OCI-LY3 (cell line): ENCODE data around the gene HPS4.
A peak's percentile ranks its signal among the peaks of the same experiment; 100 is the strongest.

Source experiments
- H2AFZ ChIP-seq: fragments of 200-600, 300-600 bp; shearing (Covaris generic); 2 replicates; pipeline ENCODE4 v1.6.0; 2014; ENCODE audit warnings: antibody characterized with exemption, low read depth, low read length
- H3K27ac ChIP-seq: fragments of 200-600, 300-600 bp; sonication (generic); 2 replicates; pipeline ENCODE4 v1.5.1; 2014; ENCODE audit warnings: mild to moderate bottlenecking, low read length, moderate library complexity, mixed read lengths
- H3K27me3 ChIP-seq: fragments of 200-600, 300-600 bp; sonication (generic); 2 replicates; pipeline ENCODE4 v1.6.1; 2014; ENCODE audit warnings: low read depth, low read length, mixed read lengths
- H3K36me3 ChIP-seq: fragments of 200-600, 300-600 bp; sonication (generic); replicated peaks from 2 replicates; pipeline ENCODE3; 2014; ENCODE audit warnings: low read depth, low read length, mixed read lengths
- H3K4me1 ChIP-seq: fragments of 300-600, 200-600 bp; sonication (generic); 2 replicates; pipeline ENCODE4 v1.6.1; 2014; ENCODE audit warnings: low read length, mixed read lengths
- H3K4me2 ChIP-seq: fragments of 200-600, 300-600 bp; sonication (generic); 2 replicates; pipeline ENCODE4 v1.6.1; 2014; ENCODE audit warnings: low read length, mixed read lengths
- H3K4me3 ChIP-seq: fragments of 300-600, 200-600 bp; sonication (generic); 2 replicates; pipeline ENCODE4 v1.5.1; 2014; ENCODE audit warnings: antibody characterized with exemption, mild to moderate bottlenecking, low read length, moderate library complexity
- H3K79me2 ChIP-seq: fragments of 300-600, 200-600 bp; shearing (Covaris generic); 2 replicates; pipeline ENCODE4 v1.6.1; 2014; ENCODE audit warnings: mild to moderate bottlenecking, low read length, mixed read lengths
- H3K9ac ChIP-seq: fragments of 300-600, 200-600 bp; shearing (Covaris generic); 2 replicates; pipeline ENCODE4 v1.6.0; 2014; ENCODE audit warnings: mild to moderate bottlenecking, low read length, moderate library complexity
- H3K9me3 ChIP-seq: fragments of 200-600, 300-600 bp; shearing (Covaris generic); 2 replicates; pipeline ENCODE4 v1.6.1; 2014; ENCODE audit warnings: low read length, mixed read lengths; ENCODE audit not compliant: insufficient read depth
- H4K20me1 ChIP-seq: fragments of 200-600, 300-600 bp; sonication (generic); 2 replicates; pipeline ENCODE4 v1.6.1; 2016; ENCODE audit warnings: low read length, mixed read lengths; ENCODE audit not compliant: insufficient read depth
- CTCF ChIP-seq: fragments of 200-600, 300-600 bp; sonication (generic); IDR thresholded peaks from 2 replicates; pipeline ENCODE4 v1.5.1; 2014; ENCODE audit warnings: antibody characterized with exemption, low read length, low read depth
- EZH2phosphoT487 ChIP-seq: fragments of 200-600 bp; shearing (Covaris generic); IDR thresholded peaks from 2 replicates; pipeline ENCODE4 v1.6.1; 2018; ENCODE audit warnings: antibody characterized with exemption, mixed run types, low read depth

Gene HPS4

GRCh38 chr22:26470807-26471206 lies 12.8 kb downstream of the HPS4 start:
- Histone ChIP-seq H3K79me2 (no peaks in the 10 kb centered on the region), H3K4me1 (peaks cover 9% of the 10 kb centered on the region), H2AFZ (no peak overlapping the region), H3K9ac (no peak overlapping the region), H3K9me3 (no peaks in the 10 kb centered on the region), H4K20me1 (no peaks in the 10 kb centered on the region), H3K27ac (no peak overlapping the region), H3K4me2 (no peak overlapping the region), H3K27me3 (no peaks in the 10 kb centered on the region), H3K4me3 (no peak overlapping the region), H3K36me3 (peaks cover 64% of the 10 kb centered on the region)
- TF ChIP-seq CTCF: no peak
- TF ChIP-seq EZH2phosphoT487: no peak

GRCh38 chr22:26466196-26466595 lies 17.4 kb downstream of the HPS4 start:
- H3K4me1 ChIP-seq: peaks cover 9% of the 10 kb centered on the region
- H3K27ac ChIP-seq: peak overlapping the region; percentile 0; the same call in 1 of the 2 replicates
- no peaks in the 10 kb centered on the region for H3K79me2 ChIP-seq
- no peak overlapping the region for H2AFZ ChIP-seq
- H3K9ac ChIP-seq: no peak overlapping the region
- H3K4me2 ChIP-seq: no peak overlapping the region
- TF ChIP-seq CTCF: no peak
- TF ChIP-seq EZH2phosphoT487: no peak
- no peak overlapping the region for H3K4me3 ChIP-seq
- no peaks in the 10 kb centered on the region for H3K27me3 ChIP-seq
- no peaks in the 10 kb centered on the region for H4K20me1 ChIP-seq
- peaks cover 54% of the 10 kb centered on the region for H3K36me3 ChIP-seq
- no peaks in the 10 kb centered on the region for H3K9me3 ChIP-seq

GRCh38 chr22:26464312-26464711 lies 19.3 kb downstream of the HPS4 start:
- Histone ChIP-seq H3K4me3 (no peak overlapping the region), H3K27ac (no peak overlapping the region), H2AFZ (no peak overlapping the region), H3K9ac (no peak overlapping the region), H3K9me3 (no peaks in the 10 kb centered on the region), H3K36me3 (peaks cover 53% of the 10 kb centered on the region), H3K79me2 (no peaks in the 10 kb centered on the region), H3K4me2 (no peak overlapping the region), H4K20me1 (peaks cover 8% of the 10 kb centered on the region; the same call in 1 of the 2 replicates), H3K27me3 (no peaks in the 10 kb centered on the region), H3K4me1 (peaks cover 9% of the 10 kb centered on the region)
- TF ChIP-seq CTCF (no peak), EZH2phosphoT487 (no peak)

- H3K4me1 ChIP-seq: peaks cover 9% of the 10 kb centered on the region
Observed at GRCh38 chr22:26463688-26464087, 19.9 kb downstream of the HPS4 start.

More at GRCh38 chr22:26463688-26464087, 19.9 kb downstream of the HPS4 start:
- Histone ChIP-seq H4K20me1 (peaks cover 8% of the 10 kb centered on the region; the same call in 1 of the 2 replicates), H3K27ac (no peak overlapping the region), H3K79me2 (no peaks in the 10 kb centered on the region), H3K27me3 (no peaks in the 10 kb centered on the region), H2AFZ (no peak overlapping the region), H3K9ac (no peak overlapping the region), H3K4me2 (no peak overlapping the region), H3K36me3 (peaks cover 53% of the 10 kb centered on the region), H3K4me3 (no peak overlapping the region), H3K9me3 (no peaks in the 10 kb centered on the region)
- no peak for TF ChIP-seq CTCF
- TF ChIP-seq EZH2phosphoT487: no peak
